MM.1S (cell line): Measurements from ENCODE around the gene RAPGEF2.

Experiments
- DNase-seq: peaks from one replicate; pipeline ENCODE4 v3.0.0-alpha.2; 2015
- H2AFZ ChIP-seq: fragments of 300-600 bp; sonication (generic); 2 replicates; pipeline ENCODE4 v1.6.0; 2016; ENCODE audit warnings: antibody characterized with exemption, low read length
- H3F3A ChIP-seq: fragments of 300-600 bp; sonication (generic); 2 replicates; pipeline ENCODE4 v1.6.1; 2016; ENCODE audit warnings: mild to moderate bottlenecking, antibody characterized with exemption, low read length, moderate library complexity, mixed read lengths; ENCODE audit not compliant: insufficient read depth
- H3K27ac ChIP-seq: fragments of 300-600 bp; sonication (generic); 2 replicates; pipeline ENCODE4 v1.5.1; 2016; ENCODE audit warnings: mild to moderate bottlenecking, low read length
- H3K27me3 ChIP-seq: fragments of 300-600 bp; sonication (generic); replicated peaks from 2 replicates; pipeline ENCODE4 v1.6.0; 2016; ENCODE audit warnings: low read length; ENCODE audit not compliant: insufficient read depth
- H3K36me3 ChIP-seq: fragments of 300-600 bp; sonication (generic); replicated peaks from 2 replicates; pipeline ENCODE4 v1.6.1; 2016; ENCODE audit warnings: mild to moderate bottlenecking, low read length, mixed read lengths; ENCODE audit not compliant: insufficient read depth
- H3K4me1 ChIP-seq: fragments of 300-600 bp; sonication (generic); 2 replicates; pipeline ENCODE4 v1.6.1; 2016; ENCODE audit warnings: low read length, mixed read lengths
- H3K4me2 ChIP-seq: fragments of 300-600 bp; sonication (generic); 2 replicates; pipeline ENCODE4 v1.6.0; 2016; ENCODE audit warnings: low read depth, low read length
- H3K4me3 ChIP-seq: fragments of 300-600 bp; sonication (generic); 2 replicates; pipeline ENCODE4 v1.5.1; 2016; ENCODE audit warnings: low read length, mixed read lengths
- H3K79me2 ChIP-seq: fragments of 300-600 bp; sonication (generic); 2 replicates; pipeline ENCODE4 v1.6.1; 2016; ENCODE audit warnings: mixed run types, low read length, mixed read lengths
- H3K9ac ChIP-seq: fragments of 300-600 bp; sonication (generic); 2 replicates; pipeline ENCODE4 v1.6.1; 2016; ENCODE audit warnings: low read length, mixed read lengths
- H3K9me2 ChIP-seq: fragments of 300-600 bp; sonication (generic); replicated peaks from 2 replicates; pipeline ENCODE4 v1.6.1; 2016; ENCODE audit warnings: mild to moderate bottlenecking, low read length, mixed read lengths; ENCODE audit not compliant: insufficient read depth
- H3K9me3 ChIP-seq: fragments of 300-600 bp; sonication (generic); replicated peaks from 2 replicates; pipeline ENCODE4 v1.6.1; 2016; ENCODE audit warnings: mild to moderate bottlenecking, low read length, mixed read lengths; ENCODE audit not compliant: insufficient read depth
- H4K20me1 ChIP-seq: fragments of 300-600 bp; sonication (generic); 2 replicates; pipeline ENCODE4 v1.6.1; 2016; ENCODE audit warnings: mild to moderate bottlenecking, low read length, moderate library complexity, mixed read lengths; ENCODE audit not compliant: insufficient read depth
- CTCF ChIP-seq: fragments of 300-600 bp; sonication (generic); IDR thresholded peaks from 2 replicates; pipeline ENCODE4 v1.5.1; 2016; ENCODE audit warnings: antibody characterized with exemption, low read length, mixed read lengths
- EZH2 ChIP-seq: fragments of 300-600 bp; sonication (generic); optimal IDR thresholded peaks from 2 replicates; pipeline ENCODE3; 2017; ENCODE audit warnings: low read depth, mild to moderate bottlenecking, antibody characterized with exemption, low read length, mixed read lengths
- EZH2phosphoT487 ChIP-seq: fragments of 300-600 bp; sonication (generic); IDR thresholded peaks from 2 replicates; pipeline ENCODE4 v1.6.1; 2018; ENCODE audit warnings: antibody characterized with exemption, low read length

Gene RAPGEF2

GRCh38 chr4:159235779-159236368 is 133.0 kb downstream of the RAPGEF2 start:
- H3F3A ChIP-seq: no peaks in the 10 kb centered on the region
- TF ChIP-seq EZH2: no peak
- TF ChIP-seq EZH2phosphoT487: no peak
- no peak for TF ChIP-seq CTCF
- H3K4me2 ChIP-seq: no peak overlapping the region
- no peak overlapping the region for H3K9ac ChIP-seq
- H3K4me3 ChIP-seq: no peak overlapping the region
- no peak overlapping the region for H2AFZ ChIP-seq
- H3K27ac ChIP-seq: no peak overlapping the region
- no peaks in the 10 kb centered on the region for H3K79me2 ChIP-seq
- DNase-seq: no peak
- no peaks in the 10 kb centered on the region for H3K4me1 ChIP-seq
- no peaks in the 10 kb centered on the region for H3K27me3 ChIP-seq
- H3K9me2 ChIP-seq: no peaks in the 10 kb centered on the region
- H3K36me3 ChIP-seq: no peaks in the 10 kb centered on the region
- H3K9me3 ChIP-seq: no peaks in the 10 kb centered on the region
- no peaks in the 10 kb centered on the region for H4K20me1 ChIP-seq

- Histone ChIP-seq H3K36me3 (no peaks in the 10 kb centered on the region), H3K9me3 (no peaks in the 10 kb centered on the region), H3K27ac (no peak overlapping the region), H3K9ac (no peak overlapping the region), H2AFZ (no peak overlapping the region), H3K4me1 (no peaks in the 10 kb centered on the region), H3K9me2 (no peaks in the 10 kb centered on the region), H3K4me3 (no peak overlapping the region), H4K20me1 (no peaks in the 10 kb centered on the region), H3K27me3 (no peaks in the 10 kb centered on the region), H3F3A (no peaks in the 10 kb centered on the region), H3K79me2 (no peaks in the 10 kb centered on the region), H3K4me2 (no peak overlapping the region)
- no peak for DNase-seq
- TF ChIP-seq CTCF: no peak
- no peak for TF ChIP-seq EZH2
- no peak for TF ChIP-seq EZH2phosphoT487
Measured at GRCh38 chr4:159237975-159238374, 135.1 kb downstream of the RAPGEF2 start.

- Histone ChIP-seq H3K9ac (no peak overlapping the region), H3K79me2 (no peaks in the 10 kb centered on the region), H3K9me3 (no peaks in the 10 kb centered on the region), H3K4me1 (no peaks in the 10 kb centered on the region), H3K4me2 (no peak overlapping the region), H3K9me2 (no peaks in the 10 kb centered on the region), H2AFZ (no peak overlapping the region), H3K4me3 (no peak overlapping the region), H3K36me3 (no peaks in the 10 kb centered on the region), H3K27me3 (no peaks in the 10 kb centered on the region), H3F3A (no peaks in the 10 kb centered on the region), H3K27ac (no peak overlapping the region), H4K20me1 (no peaks in the 10 kb centered on the region)
- DNase-seq: no peak
- TF ChIP-seq EZH2 (no peak), CTCF (no peak), EZH2phosphoT487 (no peak)
Measured at GRCh38 chr4:159238631-159239030, 135.8 kb downstream of the RAPGEF2 start.
